HG03045 (cell line): ENCODE measurements around the gene RPL18.

Source experiments
- ATAC-seq: cut with Tn5 transposase; IDR thresholded peaks from one replicate; pipeline ENCODE4 v1.9.1; 2021; ENCODE audit warnings: mild to moderate bottlenecking, moderate library complexity; ENCODE audit not compliant: unreplicated experiment

The RPL18 gene

GRCh38 chr19:48614436-48615230 lies 4.3 kb downstream of the RPL18 start, which contains the start of gene FAM83E:
TSS of gene FAM83E (minus strand) at chr19:48615076. CDS start at chr19:48613372, 1,704 bp downstream.
- ATAC-seq = no peak

GRCh38 chr19:48613852-48614435 lies 5.0 kb downstream of the RPL18 start:
- ATAC-seq = no peak

GRCh38 chr19:48613024-48613851 lies 5.7 kb downstream of the RPL18 start:
- no peak for ATAC-seq

- no peak for ATAC-seq
Observed at GRCh38 chr19:48611872-48612271, 7.1 kb downstream of the RPL18 start.

GRCh38 chr19:48609571-48610108 lies 9.3 kb downstream of the RPL18 start:
- ATAC-seq = no peak

GRCh38 chr19:48608798-48609263 lies 10.1 kb downstream of the RPL18 start:
- ATAC-seq = no peak

GRCh38 chr19:48607359-48607755 lies 11.6 kb downstream of the RPL18 start:
- ATAC-seq = no peak

- ATAC-seq = no peak
Observed at GRCh38 chr19:48606463-48607358, 12.3 kb downstream of the RPL18 start, which contains the start of gene SPACA4. TSS of gene SPACA4 (plus strand) at chr19:48606742. CDS start at chr19:48606979, 237 bp downstream.

GRCh38 chr19:48603850-48604249 lies 15.1 kb downstream of the RPL18 start:
- no peak for ATAC-seq

GRCh38 chr19:48603449-48603848 lies 15.5 kb downstream of the RPL18 start:
- no peak for ATAC-seq

GRCh38 chr19:48603001-48603400 lies 16.0 kb downstream of the RPL18 start:
- no peak for ATAC-seq

GRCh38 chr19:48600679-48601417 lies 18.1 kb downstream of the RPL18 start:
- ATAC-seq = no peak

- ATAC-seq = no peak
Observed at GRCh38 chr19:48598996-48599700, 19.8 kb downstream of the RPL18 start.

GRCh38 chr19:48596679-48597465 lies 22.1 kb downstream of the RPL18 start:
- ATAC-seq = no peak

GRCh38 chr19:48596237-48596636 lies 22.7 kb downstream of the RPL18 start:
- ATAC-seq = no peak

GRCh38 chr19:48595833-48596232 lies 23.1 kb downstream of the RPL18 start:
- no peak for ATAC-seq

GRCh38 chr19:48595171-48595570 lies 23.8 kb downstream of the RPL18 start:
- no peak for ATAC-seq

- no peak for ATAC-seq
Observed at GRCh38 chr19:48591021-48591420, 28.0 kb downstream of the RPL18 start.
